Heart left ventricle (tissue), 16 donors: ENCODE data around the gene ATP1B4. TPM values are rescaled to one million over a fixed set of nuclear protein-coding genes. Genes with fewer than 3 reads are reported as not detected.

Source experiments
- ATAC-seq, 4 donors: fragments of 200-7000 bp; cut with Tn5 transposase; one replicate each; pipeline ENCODE4 v1.9.1; 2020 to 2022; ENCODE audit warnings: moderate library complexity in 4 of 4, mild to moderate bottlenecking in 3 of 4, moderate number of reproducible peaks in 1 of 4
- DNase-seq, 5 donors: peaks; one replicate each; pipeline ENCODE4 v3.0.0-alpha.2; 2020
- H3K27ac ChIP-seq, 12 donors: fragments of 200-600 bp; sonication (generic) in 4 of 12; one replicate each; pipeline versions ENCODE4 v1.5.0 to v1.8.0; 2016 to 2022; ENCODE audit warnings: mild to moderate bottlenecking in 2 of 12
- H3K27me3 ChIP-seq, 9 donors: fragments of 200-600 bp; sonication (generic) in 2 of 9; one replicate each; pipeline versions ENCODE4 v1.5.1 to v1.8.0; 2016 to 2022; ENCODE audit warnings: mild to moderate bottlenecking in 3 of 9
- H3K36me3 ChIP-seq, 9 donors: fragments of 200-600 bp; sonication (generic) in 2 of 9; one replicate each; pipeline versions ENCODE4 v1.5.0 to v1.8.0; 2018 to 2022; ENCODE audit warnings: mild to moderate bottlenecking in 2 of 9
- H3K4me1 ChIP-seq, 12 donors: fragments of 200-600 bp; sonication (generic) in 4 of 12; one replicate each; pipeline versions ENCODE4 v1.5.0 to v1.8.0; 2016 to 2022; ENCODE audit warnings: mild to moderate bottlenecking in 3 of 12
- H3K4me3 ChIP-seq, 12 donors: fragments of 200-600 bp; sonication (generic) in 4 of 12; one replicate each; pipeline versions ENCODE4 v1.5.0 to v1.8.0; 2017 to 2022; ENCODE audit warnings: mild to moderate bottlenecking in 9 of 12, moderate library complexity in 4 of 12
- H3K9me3 ChIP-seq, 12 donors: fragments of 200-600 bp; sonication (generic) in 4 of 12; one replicate each; pipeline versions ENCODE4 v1.5.0 to v1.8.0; 2016 to 2022; ENCODE audit warnings: mild to moderate bottlenecking in 1 of 12
- POLR2A ChIP-seq, 2 donors: fragments of 450-650 bp; IDR thresholded peaks; one replicate each; pipeline ENCODE4 v1.6.1; 2017; ENCODE audit warnings: antibody characterized with exemption in 2 of 2, mild to moderate bottlenecking in 2 of 2, moderate library complexity in 2 of 2
- WGBS, 4 donors: extraction: QIAGEN DNeasy Blood & Tissue Kit in 2 of 4; methylation state at CpG; one replicate each; pipeline versions ENCODE4 v1.1.5 to v1.1.7; 2013 to 2018; 5-methylcytosine and 5-hydroxymethylcytosine counted together
- intact Hi-C, 10 donors: fragments of 100-400 bp; cut with DNase I; formaldehyde crosslinking; loops; one replicate each; pipeline versions ENCODE4 v1.11.1 to v1.14.2; 2022
- polyA plus RNA-seq, 2 donors: library from polyadenylated mRNA; stranded (reverse); fragments of 200-250 nt; gene quantifications; one replicate each; pipeline ENCODE4 v1.2.3, GENCODE V29; 2013
- total RNA-seq, 9 donors: library from RNA; depleted of rRNA in 2 of 9; stranded (reverse); fragments of >200 nt in 2 of 9; fragmentation: NEBNext Ultra II Directional in 3 of 9; extraction: Animal tissue kit (Norgen Biotek cat#: 25700) in 3 of 9; gene quantifications; one replicate each; pipeline versions ENCODE4 v1.1.0 to v1.2.4, GENCODE V29; 2016 to 2023
- TF ChIP-seq, protein P1 (sequence below), 12 donors: fragments of 200-600 bp; sonication (generic) in 4 of 12; IDR thresholded peaks; one replicate each; pipeline versions ENCODE4 v1.5.0 to v1.8.0; 2018 to 2022; ENCODE audit warnings: antibody characterized with exemption in 12 of 12, mild to moderate bottlenecking in 5 of 12
- donor health status: ischemic (EF 13 %, LVEDD 7.1; RV severe dilation, severe dysfunction).
- donor health status: healthy with polysubstance abuse.
- donor health status: DM: no; HTN: yes; CAD: no.
- donor health status: DM: no; HTN: no; CAD: no.
- donor health status: ischemic (EF 25% LVEDD 6.9; RV normal size, moderate dysfunction).
- donor health status: ischemic (EF 25% LVEDD 5.7; RV mildly dilated, moderate dysfunction).
- donor health status: healthy.
- donor health status: DM: yes; HTN: yes; CAD: no.
- donor health status: ischemic (EF 35%, LVEDD 5.7; RV mildly dilated, moderate dysfunction).
- donor health status: nonischemic (EF 11% LVEDD 7.7; RV severe dilation, severe dysfunction).
- donor health status: DM: yes; HTN: yes; CAD: no.
- donor health status: PGD.
- donor health status: ischemic (EF 29% LVEDD 5.4; RV normal size, mild dysfunction).
- donor health status: nonischemic (EF 23%, LVEDD 6.1; RV moderate dilation, normal function).

The ATP1B4 gene
- total and polyA plus RNA-seq, 11 donors: 0.09 to 6.5 (median 0.14) TPM; not detected in 3

GRCh38 chrX:120356084-120356483, 5.8 kb upstream of the ATP1B4 start:
- 65 to 81% (median 66%) methylated on average over 3 of the region's 3 CpGs for WGBS, 4 donors
- no peak for ATAC-seq

GRCh38 chrX:120357186-120357585, 4.7 kb upstream of the ATP1B4 start:
- TF ChIP-seq POLR2A (IDR thresholded peaks at IDR 0.05): no peak
- TF ChIP-seq, protein P1, sequence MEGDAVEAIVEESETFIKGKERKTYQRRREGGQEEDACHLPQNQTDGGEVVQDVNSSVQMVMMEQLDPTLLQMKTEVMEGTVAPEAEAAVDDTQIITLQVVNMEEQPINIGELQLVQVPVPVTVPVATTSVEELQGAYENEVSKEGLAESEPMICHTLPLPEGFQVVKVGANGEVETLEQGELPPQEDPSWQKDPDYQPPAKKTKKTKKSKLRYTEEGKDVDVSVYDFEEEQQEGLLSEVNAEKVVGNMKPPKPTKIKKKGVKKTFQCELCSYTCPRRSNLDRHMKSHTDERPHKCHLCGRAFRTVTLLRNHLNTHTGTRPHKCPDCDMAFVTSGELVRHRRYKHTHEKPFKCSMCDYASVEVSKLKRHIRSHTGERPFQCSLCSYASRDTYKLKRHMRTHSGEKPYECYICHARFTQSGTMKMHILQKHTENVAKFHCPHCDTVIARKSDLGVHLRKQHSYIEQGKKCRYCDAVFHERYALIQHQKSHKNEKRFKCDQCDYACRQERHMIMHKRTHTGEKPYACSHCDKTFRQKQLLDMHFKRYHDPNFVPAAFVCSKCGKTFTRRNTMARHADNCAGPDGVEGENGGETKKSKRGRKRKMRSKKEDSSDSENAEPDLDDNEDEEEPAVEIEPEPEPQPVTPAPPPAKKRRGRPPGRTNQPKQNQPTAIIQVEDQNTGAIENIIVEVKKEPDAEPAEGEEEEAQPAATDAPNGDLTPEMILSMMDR (IDR thresholded peaks at IDR 0.05): no peak
- Histone ChIP-seq H3K27me3 (peaks cover 0 to 12% (median 0%) of the 10 kb centered on the region in 9 donors), H3K36me3 (no peaks in the 10 kb centered on the region), H3K4me3 (no peak overlapping the region), H3K9me3 (peaks cover 0 to 4% (median 0%) of the 10 kb centered on the region in 12 donors), H3K4me1 (no peaks in the 10 kb centered on the region), H3K27ac (no peak overlapping the region)
- ATAC-seq (no peak), DNase-seq (no peak)
- intact Hi-C loops: no loop called here
- 52 to 76% (median 73%) methylated on average over 2 of the region's 2 CpGs for WGBS, 4 donors

More at GRCh38 chrX:120356084-120356483, 5.8 kb upstream of the ATP1B4 start:
- Histone ChIP-seq H3K27ac (no peak overlapping the region), H3K27me3 (peaks cover 0 to 12% (median 0%) of the 10 kb centered on the region in 9 donors), H3K36me3 (no peaks in the 10 kb centered on the region), H3K4me3 (no peak overlapping the region), H3K9me3 (peaks cover 0 to 5% (median 0%) of the 10 kb centered on the region in 12 donors), H3K4me1 (no peaks in the 10 kb centered on the region)
- TF ChIP-seq, protein P1 (IDR thresholded peaks at IDR 0.05): no peak
- no peak for TF ChIP-seq POLR2A (IDR thresholded peaks at IDR 0.05)
- intact Hi-C loops: no loop called here
- no peak for DNase-seq

- H3K36me3 ChIP-seq: no peaks in the 10 kb centered on the region
- WGBS, 4 donors: 65 to 90% (median 77%) methylated on average over 7 of the region's 7 CpGs
These were observed 3.0 kb upstream of the ATP1B4 start for GRCh38 chrX:120358737-120359456.

GRCh38 chrX:120365320-120365719, 3.4 kb downstream of the ATP1B4 start:
- TF ChIP-seq, protein P1 (IDR thresholded peaks at IDR 0.05): peak; percentile 21 to 53 (median 40)
- TF ChIP-seq POLR2A (IDR thresholded peaks at IDR 0.05): no peak
- ATAC-seq (peak; percentile 38 to 65 (median 60)), DNase-seq (peak; percentile 19 to 61 (median 40))
- intact Hi-C loops: loop anchor here in 5 of 10 donors (10.0 kb wide), 3 partner anchors 79 to 109 kb away; no protein-coding TSS in a partner anchor
- Histone ChIP-seq H3K4me3 (no peak overlapping the region), H3K9me3 (no peaks in the 10 kb centered on the region), H3K36me3 (no peaks in the 10 kb centered on the region), H3K4me1 (peaks cover 0 to 13% (median 0%) of the 10 kb centered on the region in 12 donors), H3K27me3 (peaks cover 0 to 6% (median 0%) of the 10 kb centered on the region in 9 donors), H3K27ac (peak overlapping the region in 2 of 12 donors; percentile 39 to 57)
- 12 to 40% (median 26%) methylated on average over 1 to 2 of the region's 2 CpGs for WGBS, 4 donors

More at GRCh38 chrX:120358737-120359456, 3.0 kb upstream of the ATP1B4 start:
- Histone ChIP-seq H3K27ac (no peak overlapping the region), H3K27me3 (peaks cover 0 to 12% (median 0%) of the 10 kb centered on the region in 9 donors), H3K4me3 (no peak overlapping the region), H3K9me3 (no peaks in the 10 kb centered on the region), H3K4me1 (no peaks in the 10 kb centered on the region)
- DNase-seq (no peak), ATAC-seq (no peak)
- TF ChIP-seq POLR2A (IDR thresholded peaks at IDR 0.05): no peak
- TF ChIP-seq, protein P1 (IDR thresholded peaks at IDR 0.05): no peak
- intact Hi-C loops: no loop called here
